VCaP (cell line): ENCODE results near the gene ALOX12B.
A peak's percentile ranks its signal among the peaks of the same experiment; 100 is the strongest.

ENCODE experiments used
- H3K27ac ChIP-seq: fragments of 450-650 bp; 2 replicates; pipeline ENCODE4 v1.5.1; 2017
- CTCF ChIP-seq: fragments of 450-650 bp; conservative IDR thresholded peaks from 2 replicates; pipeline ENCODE4 v1.5.1; 2017; ENCODE audit warnings: mild to moderate bottlenecking, moderate library complexity

ALOX12B gene

DNA sequence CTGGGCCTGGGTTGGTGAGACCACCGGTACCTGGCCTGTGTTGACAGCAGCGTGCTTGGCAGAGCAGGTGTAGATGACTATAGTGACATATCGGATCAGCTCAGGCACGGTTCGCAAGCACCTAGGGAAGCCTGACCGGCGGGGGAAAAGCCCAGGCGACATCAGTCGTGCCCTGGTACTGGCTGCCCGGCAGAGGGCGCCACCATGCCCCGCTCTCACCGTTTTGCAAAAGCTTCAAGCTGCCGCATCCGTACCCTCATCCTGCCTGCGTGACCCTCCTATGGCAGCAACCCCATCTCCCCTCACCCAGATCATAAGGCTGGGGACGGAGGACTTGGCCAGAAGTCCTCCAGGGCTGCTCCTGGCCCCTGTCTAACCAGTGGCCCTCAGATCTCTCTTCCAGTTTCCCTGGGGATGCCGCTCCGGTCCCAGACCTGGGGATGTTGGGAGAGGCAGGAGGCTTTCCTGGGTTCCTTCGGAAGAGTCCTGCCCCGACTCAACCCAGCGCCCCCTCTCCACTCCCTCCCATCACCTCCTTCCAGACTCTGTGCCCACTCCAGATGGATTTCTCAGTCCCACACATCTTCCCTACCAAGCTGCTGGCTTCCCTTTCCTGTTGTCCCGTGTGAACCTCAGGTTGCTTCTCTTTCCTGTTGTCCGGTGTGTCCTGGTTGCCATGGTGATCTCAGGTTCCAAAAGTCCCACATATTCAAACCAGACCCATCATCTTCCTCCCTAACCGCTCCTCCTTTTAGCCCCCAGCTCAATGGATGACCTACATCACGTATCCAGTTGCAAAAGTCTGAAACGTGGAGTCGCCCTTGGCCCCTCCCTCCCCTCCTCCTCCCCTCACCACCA, 13.7 kb downstream of the ALOX12B start:
- H3K27ac ChIP-seq: no peak overlapping the region
- peak; percentile 87 for TF ChIP-seq CTCF

DNA sequence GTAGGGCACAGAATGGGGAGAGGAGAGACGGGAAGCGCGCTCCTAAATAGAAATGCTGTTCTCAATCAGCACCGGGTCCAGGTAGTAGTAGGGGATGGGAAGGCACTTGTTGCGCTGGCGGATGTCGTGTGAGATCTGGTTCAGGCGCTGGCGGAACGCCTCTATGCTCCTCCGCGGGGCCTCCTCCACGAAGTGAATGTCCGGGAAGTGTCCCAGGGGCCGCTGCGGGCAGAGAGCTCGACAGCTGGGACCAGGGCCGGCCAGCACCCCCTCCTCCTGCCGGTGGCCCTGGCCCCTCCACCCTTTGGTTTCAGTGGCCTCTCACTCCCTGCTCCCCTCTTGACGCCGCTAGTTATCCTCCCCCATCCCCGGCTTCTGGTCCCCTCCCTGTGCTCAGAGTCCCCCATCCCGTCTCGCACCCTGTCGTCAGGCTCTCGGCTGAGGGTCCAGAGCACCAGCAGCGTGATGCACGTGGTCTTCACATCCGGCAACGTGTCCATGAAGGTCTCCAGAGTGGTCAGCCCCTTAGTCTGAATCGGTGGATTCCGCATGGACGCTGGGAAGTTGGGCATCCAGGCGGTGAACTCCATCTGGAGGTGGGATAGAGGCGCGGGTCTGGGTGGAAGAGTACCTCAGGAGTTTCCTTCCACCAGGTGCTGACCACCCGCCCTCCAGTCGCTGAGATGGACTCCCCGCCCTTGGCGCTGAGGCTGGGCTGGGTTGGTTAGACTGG, 14.6 kb downstream of the ALOX12B start:
- no peak for TF ChIP-seq CTCF
- no peak overlapping the region for H3K27ac ChIP-seq

DNA sequence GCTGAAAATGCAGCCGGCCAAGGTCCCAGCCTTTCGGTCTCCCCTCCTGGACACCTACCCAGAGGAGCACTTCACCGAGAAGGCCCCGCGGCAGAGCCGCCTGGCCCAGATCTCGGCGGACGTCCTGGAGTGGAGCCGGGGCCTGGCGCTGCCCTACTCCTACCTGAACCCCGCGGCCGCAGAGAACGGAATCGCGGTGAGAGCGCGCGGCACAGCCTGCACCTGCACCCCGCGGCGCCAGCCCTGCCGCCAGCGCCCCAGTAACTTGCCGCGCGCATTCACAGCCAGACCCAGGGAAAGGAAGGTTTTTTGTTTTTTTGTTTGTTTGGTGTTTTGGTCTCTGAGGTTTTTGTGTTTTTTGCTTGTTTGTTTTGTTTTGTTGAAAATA, 15.2 kb downstream of the ALOX12B start:
- H3K27ac ChIP-seq: no peak overlapping the region
- TF ChIP-seq CTCF: no peak

DNA sequence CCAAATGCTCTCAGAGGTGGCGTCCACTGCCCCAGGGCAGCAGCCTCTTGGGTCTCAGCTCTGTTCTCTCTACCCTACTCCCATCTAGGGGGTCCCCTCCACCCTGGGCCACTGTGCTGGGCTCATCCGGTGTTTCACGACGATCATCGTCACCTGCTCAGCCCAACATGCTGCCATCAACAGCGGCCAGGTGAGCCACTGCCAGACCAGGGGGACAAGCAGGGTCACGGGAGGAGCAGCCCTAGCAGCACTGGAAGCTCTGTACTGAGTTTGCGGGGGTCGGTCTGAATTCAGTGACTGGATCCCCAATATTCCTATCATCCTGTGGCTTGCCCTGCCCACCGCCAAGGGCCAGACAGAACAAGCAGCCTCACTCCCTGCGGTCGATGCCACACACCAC, 16.0 kb downstream of the ALOX12B start:
- H3K27ac ChIP-seq: no peak overlapping the region
- TF ChIP-seq CTCF: no peak

DNA sequence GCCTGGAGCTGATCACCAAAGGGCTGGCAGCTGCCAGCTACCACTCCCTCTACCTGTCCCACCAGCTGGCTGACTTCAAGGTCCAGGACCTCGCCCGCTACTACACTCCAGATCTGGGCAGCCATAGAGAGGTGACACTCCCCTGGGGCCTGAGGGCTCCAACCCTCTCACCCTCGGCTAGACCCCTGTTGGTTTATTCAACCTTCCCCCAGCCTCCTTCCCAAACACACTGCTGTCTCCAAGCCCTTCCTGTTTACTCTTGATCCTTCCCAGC, 18.0 kb downstream of the ALOX12B start:
- no peak for TF ChIP-seq CTCF
- H3K27ac ChIP-seq: no peak overlapping the region

DNA sequence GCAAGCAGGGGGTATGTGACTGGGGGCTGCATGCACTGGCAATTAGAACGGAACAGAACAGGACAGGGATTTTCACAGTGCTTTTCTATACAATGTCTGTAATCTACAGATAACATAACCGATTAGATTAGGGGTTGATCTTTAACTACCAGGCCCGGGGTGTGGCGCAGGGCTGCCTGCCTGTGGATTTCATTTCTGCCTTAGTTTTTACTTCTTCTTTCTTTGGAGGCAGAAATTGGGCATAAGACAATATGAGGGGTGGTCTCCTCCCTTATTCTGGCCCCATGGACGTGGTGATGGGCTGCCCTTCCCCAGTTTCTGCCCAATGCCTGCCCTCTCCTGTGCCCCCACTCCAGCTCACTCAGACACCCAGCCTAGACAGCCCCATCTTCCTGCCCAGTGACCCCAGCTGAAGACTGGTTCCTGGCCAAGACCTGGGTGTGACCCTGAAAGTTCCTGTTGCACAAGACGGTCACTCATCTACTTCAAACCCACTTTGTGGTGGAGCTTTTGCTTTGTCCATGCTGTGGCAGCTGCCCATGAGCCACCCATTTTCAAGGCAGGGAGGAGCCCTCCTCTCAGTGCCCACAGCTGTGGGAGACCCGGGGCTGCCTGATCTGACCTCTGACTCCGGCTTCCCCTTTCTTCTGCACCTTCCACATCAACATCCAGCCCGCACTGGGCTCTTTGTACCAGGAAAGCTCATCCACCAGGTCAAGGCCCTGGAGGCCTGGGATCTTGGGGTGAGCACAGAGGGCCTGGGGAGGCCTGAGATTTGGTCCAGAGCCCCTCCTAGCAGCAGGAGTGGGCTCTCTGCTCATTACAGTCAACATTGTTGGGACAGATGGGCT, 18.6 kb downstream of the ALOX12B start:
- peak overlapping the region; percentile 61; the same call in 1 of the 2 replicates for H3K27ac ChIP-seq
- TF ChIP-seq CTCF: no peak

GRCh38 chr17:8067806-8068205, 19.7 kb downstream of the ALOX12B start:
- peak overlapping the region; percentile 61 for H3K27ac ChIP-seq

More at GRCh38 chr17:8067806-8068205, 19.7 kb downstream of the ALOX12B start:
- no peak for TF ChIP-seq CTCF
